Endothelial cell of umbilical vein (primary cell): ENCODE results near the gene AFDN. TPM values are rescaled to one million over a fixed set of nuclear protein-coding genes. Genes with fewer than 3 reads are reported as not detected.

ENCODE experiments used
- BruUV-seq: library from RNA; stranded (reverse); fragments of 400-500 nt; replicated peaks from 2 replicates; lab custom pipeline; 2021; lab: Mats Ljungman, UMichigan
- CTCF ChIA-PET: fragments of 300-600, 350-600 bp; sonication (Branson Sonifier 250); formaldehyde crosslinking; loops from one replicate; lab custom pipeline; 2021; ENCODE audit warnings: antibody characterized with exemption, inconsistent platforms; lab: Charles Lee
- POLR2A ChIA-PET: fragments of 300-600, 350-600 bp; sonication (Branson Sonifier 250); formaldehyde crosslinking; loops from one replicate; lab custom pipeline; 2021; ENCODE audit warnings: antibody characterized with exemption, inconsistent platforms; lab: Charles Lee
- DNase-seq: peaks from one replicate; pipeline ENCODE4 v3.0.0-alpha.2; 2011; ENCODE audit warnings: low read depth, low spot score
- FAIRE-seq: peaks from 2 replicates; lab custom pipeline; 2011; peaks lifted over from hg19 to GRCh38; lab: Jason Lieb, UNC
- H2AFZ ChIP-seq: 2 replicates; pipeline ENCODE4 v1.6.0; 2012; ENCODE audit warnings: low read depth, low read length, control low read depth, inconsistent platforms
- H3K27ac ChIP-seq: 2 replicates; pipeline ENCODE4 v1.5.1; 2011; ENCODE audit warnings: low read depth, mild to moderate bottlenecking, control low read depth, low read length, moderate library complexity; ENCODE audit not compliant: insufficient read depth
- H3K27me3 ChIP-seq, 2 experiments: 2 replicates each; pipeline versions ENCODE4 v1.6.0 to v1.6.1; 2011; ENCODE audit warnings: low read length in 2 of 2, mixed read lengths in 1 of 2; ENCODE audit not compliant: control insufficient read depth in 2 of 2, insufficient read depth in 2 of 2
- H3K36me3 ChIP-seq, 2 experiments: 2 replicates in 1 of 2; 3 replicates in 1 of 2; pipeline ENCODE4 v1.5.1; 2011; ENCODE audit warnings: low read length in 2 of 2, mild to moderate bottlenecking in 1 of 2, moderate library complexity in 1 of 2; ENCODE audit not compliant: control insufficient read depth in 2 of 2, insufficient read depth in 2 of 2; ENCODE audit errors: extremely low read depth in 1 of 2
- H3K4me1 ChIP-seq: 3 replicates; pipeline ENCODE4 v1.5.1; 2011; ENCODE audit warnings: mild to moderate bottlenecking, low read length; ENCODE audit not compliant: control insufficient read depth, insufficient read depth; ENCODE audit errors: extremely low read depth
- H3K4me2 ChIP-seq: 2 replicates; pipeline ENCODE4 v1.6.1; 2011; ENCODE audit warnings: low read length, control low read depth, mixed read lengths; ENCODE audit not compliant: insufficient read depth
- H3K4me3 ChIP-seq, 3 experiments: fragments of 200-600 bp in 1 of 3; sonication (generic), shearing (Covaris generic) in 1 of 3; replicated peaks in 1 of 3; 2 replicates each; pipeline ENCODE4 v1.5.1; 2011 to 2016; ENCODE audit warnings: control low read depth in 3 of 3, low read length in 3 of 3, mild to moderate bottlenecking in 2 of 3, inconsistent platforms in 1 of 3, low read depth in 1 of 3, moderate library complexity in 1 of 3; ENCODE audit not compliant: insufficient read depth in 1 of 3
- H3K79me2 ChIP-seq: 2 replicates; pipeline ENCODE4 v1.6.0; 2012; ENCODE audit warnings: low read length, inconsistent platforms; ENCODE audit not compliant: control insufficient read depth, insufficient read depth
- H3K9ac ChIP-seq: replicated peaks from 2 replicates; pipeline ENCODE3; 2011; ENCODE audit warnings: low read length, control low read depth; ENCODE audit not compliant: insufficient read depth; ENCODE audit errors: extremely low read depth
- H3K9me1 ChIP-seq: replicated peaks from 3 replicates; pipeline ENCODE4 v1.6.0; 2011; ENCODE audit warnings: mild to moderate bottlenecking, low read length; ENCODE audit not compliant: control insufficient read depth, insufficient read depth; ENCODE audit errors: extremely low read depth
- H3K9me3 ChIP-seq: replicated peaks from 2 replicates; pipeline ENCODE4 v1.5.1; 2012; ENCODE audit warnings: low read length, inconsistent platforms; ENCODE audit not compliant: control insufficient read depth, insufficient read depth
- H4K20me1 ChIP-seq: replicated peaks from 2 replicates; pipeline ENCODE3; 2011; ENCODE audit warnings: mild to moderate bottlenecking, low read length; ENCODE audit not compliant: control insufficient read depth, insufficient read depth; ENCODE audit errors: extremely low read depth
- CTCF ChIP-seq, 2 donors: IDR thresholded peaks; 1 replicate in 1 of 2; 2 replicates in 1 of 2; pipeline ENCODE4 v1.5.1; 2011; ENCODE audit warnings: low read length in 2 of 2, mild to moderate bottlenecking in 2 of 2, moderate library complexity in 2 of 2, control low read depth in 1 of 2, inconsistent platforms in 1 of 2, low read depth in 1 of 2; ENCODE audit not compliant: insufficient read depth in 1 of 2; ENCODE audit errors: extremely low read depth in 1 of 2
- EZH2 ChIP-seq: IDR thresholded peaks from 2 replicates; pipeline ENCODE4 v1.6.1; 2012; ENCODE audit warnings: borderline replicate concordance, low read depth, mild to moderate bottlenecking, moderate library complexity, low read length, inconsistent platforms; ENCODE audit not compliant: severe bottlenecking
- FOS ChIP-seq: IDR thresholded peaks from 2 replicates; pipeline ENCODE4 v1.6.1; 2011; ENCODE audit warnings: mild to moderate bottlenecking, low read length, moderate library complexity, borderline replicate concordance; ENCODE audit not compliant: insufficient read depth
- GATA2 ChIP-seq: IDR thresholded peaks from 2 replicates; pipeline ENCODE4 v1.7.0; 2011; ENCODE audit warnings: low read depth, mild to moderate bottlenecking, moderate library complexity, mixed read lengths, low read length; ENCODE audit not compliant: insufficient read length, insufficient read depth
- JUN ChIP-seq: IDR thresholded peaks from 2 replicates; pipeline ENCODE4 v1.6.1; 2011; ENCODE audit warnings: borderline replicate concordance, low read depth; ENCODE audit not compliant: insufficient read length, insufficient read depth
- MAX ChIP-seq: IDR thresholded peaks from 2 replicates; pipeline ENCODE4 v1.6.1; 2011; ENCODE audit not compliant: insufficient read depth, insufficient read length
- MYC ChIP-seq: IDR thresholded peaks from one replicate; pipeline ENCODE4 v1.6.1; 2011; ENCODE audit warnings: mild to moderate bottlenecking, low read depth, low read length
- POLR2A ChIP-seq: IDR thresholded peaks from 2 replicates; pipeline ENCODE4 v1.6.1; 2012; ENCODE audit warnings: low read depth, mild to moderate bottlenecking, control low read depth, low read length
- POLR2AphosphoS5 ChIP-seq: IDR thresholded peaks from 2 replicates; pipeline ENCODE4 v1.6.1; 2012; ENCODE audit warnings: low read depth, mild to moderate bottlenecking, control low read depth, low read length, moderate library complexity; ENCODE audit not compliant: insufficient read depth
- dilution Hi-C: fragments of 300-500 bp; cut with MboI; formaldehyde crosslinking; loops from one replicate; pipeline ENCODE4 v1.15.0; 2019; ENCODE audit warnings: low sequenced_read_pairs; ENCODE audit not compliant: extremely low pct_ligation_motif_present
- intact Hi-C: fragments of 100-400 bp; cut with micrococcal nuclease; formaldehyde crosslinking; loops from one replicate; pipeline ENCODE4 v1.10.0; 2022
- polyA plus RNA-seq, 4 experiments: library from polyadenylated mRNA; depleted of rRNA in 3 of 4; stranded (reverse) in 3 of 4; unstranded in 1 of 4; fragments of >200 nt; gene quantifications; 2 replicates each; pipeline versions ENCODE4 v1.2.1 to v1.2.3, GENCODE V29; 2011 to 2012; ENCODE audit warnings: missing spikeins in 1 of 4
- total RNA-seq: library from RNA; stranded (reverse); gene quantifications from 2 replicates; pipeline ENCODE4 v1.2.3, GENCODE V29; 2021

Gene AFDN
- total and polyA plus RNA-seq, 2 donors (not counting 3 experiments of a cell fraction or from before 2014, with no cell fraction given): 31.0 to 134 TPM

GRCh38 chr6:167927246-167927645, 100.5 kb downstream of the AFDN start:
- Histone ChIP-seq H3K9me1 (no peaks in the 10 kb centered on the region), H3K4me2 (no peak overlapping the region), H2AFZ (no peak overlapping the region), H3K9ac (no peak overlapping the region), H3K27me3 (no peaks in the 10 kb centered on the region), H3K79me2 (no peaks in the 10 kb centered on the region), H3K4me1 (no peaks in the 10 kb centered on the region), H3K36me3 (peaks cover 10 to 24% of the 10 kb centered on the region in 2 experiments), H3K9me3 (no peaks in the 10 kb centered on the region), H3K4me3 (no peak overlapping the region), H3K27ac (no peak overlapping the region), H4K20me1 (no peaks in the 10 kb centered on the region)
- no peak for FAIRE-seq
- ChIA-PET CTCF (no interaction called here), POLR2A (no interaction called here)
- DNase-seq: no peak
- BruUV-seq: no TSS peak
- intact Hi-C loops (no loop called here), dilution Hi-C loops (no loop called here)
- no peak for TF ChIP-seq POLR2AphosphoS5
- no peak for TF ChIP-seq GATA2
- no peak for TF ChIP-seq EZH2
- no peak for TF ChIP-seq POLR2A
- TF ChIP-seq MYC: no peak
- no peak for TF ChIP-seq JUN
- TF ChIP-seq CTCF (IDR thresholded peaks at IDR 0.05; ENCODE audit: extremely low read depth in 1 of 2, insufficient read depth in 1 of 2, low read depth in 1 of 2, low read length in 2 of 2): no peak
- TF ChIP-seq FOS: no peak
- TF ChIP-seq MAX: no peak
